ENCODE results near the gene MYO1D. TPM values are rescaled to one million over a fixed set of nuclear protein-coding genes. Genes with fewer than 3 reads are reported as not detected.
A peak's percentile ranks its signal among the peaks of the same experiment; 100 is the strongest.

The MYO1D gene
- total and polyA plus RNA-seq, 2 donors (not counting 3 experiments of a cell fraction or from before 2014, with no cell fraction given): 37.8 to 85.5 TPM

DNA sequence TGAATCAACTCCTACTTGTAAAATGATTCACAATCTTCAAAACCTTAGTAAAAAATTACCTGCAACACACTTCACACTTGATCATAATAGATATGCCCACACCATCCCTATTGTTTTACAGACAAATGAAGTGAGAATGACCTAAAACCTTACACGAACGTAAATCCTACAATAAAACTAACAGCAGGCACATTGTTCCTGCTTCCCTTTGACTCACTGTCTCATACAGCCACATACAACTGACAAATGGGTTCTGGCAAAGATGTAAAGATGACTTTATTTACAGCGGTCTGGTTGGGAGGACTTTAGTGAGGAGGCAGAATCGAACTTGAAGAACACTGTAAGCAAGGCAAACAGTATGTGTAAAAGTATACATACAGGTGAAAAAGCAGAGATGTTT lies 188.7 kb downstream of the MYO1D start:
- Histone ChIP-seq H3K36me3 (ENCODE audit: control insufficient read depth in 2 of 2, extremely low read depth in 1 of 2, insufficient read depth in 2 of 2, low read length in 2 of 2) (peaks cover 0 to 2% of the 10 kb centered on the region in 2 experiments), H3K79me2 (ENCODE audit: control insufficient read depth, insufficient read depth, low read length) (no peaks in the 10 kb centered on the region), H3K9me3 (replicated peaks; ENCODE audit: control insufficient read depth, insufficient read depth, low read length) (no peaks in the 10 kb centered on the region), H3K9ac (replicated peaks; ENCODE audit: extremely low read depth, insufficient read depth, low read length) (no peak overlapping the region), H2AFZ (ENCODE audit: low read depth, low read length) (no peak overlapping the region), H3K9me1 (replicated peaks; ENCODE audit: control insufficient read depth, extremely low read depth, insufficient read depth, low read length) (no peaks in the 10 kb centered on the region), H3K4me1 (ENCODE audit: control insufficient read depth, extremely low read depth, insufficient read depth, low read length) (peaks cover 3% of the 10 kb centered on the region), H3K4me2 (ENCODE audit: insufficient read depth, low read length) (no peak overlapping the region), H3K27me3 (ENCODE audit: control insufficient read depth in 2 of 2, insufficient read depth in 2 of 2, low read length in 2 of 2) (no peaks in the 10 kb centered on the region), H3K4me3 (replicated peaks in 1 of 3; ENCODE audit: insufficient read depth in 1 of 3, low read depth in 1 of 3, low read length in 3 of 3) (no peak overlapping the region), H3K27ac (ENCODE audit: insufficient read depth, low read depth, low read length) (no peak overlapping the region), H4K20me1 (replicated peaks; ENCODE audit: control insufficient read depth, extremely low read depth, insufficient read depth, low read length) (no peaks in the 10 kb centered on the region)
- intact Hi-C loops (cut with micrococcal nuclease) (no loop called here), dilution Hi-C loops (cut with MboI; ENCODE audit: extremely low pct_ligation_motif_present, low sequenced_read_pairs) (no loop called here)
- no peak for TF ChIP-seq JUN (IDR thresholded peaks at IDR 0.05; ENCODE audit: borderline replicate concordance, insufficient read depth, insufficient read length, low read depth)
- peak; percentile 11 for DNase-seq (ENCODE audit: low read depth, low spot score)
- CTCF ChIA-PET: interaction anchor here (1.8 kb wide), 1 partner anchor 29 kb away, joined by 7 read pairs; no protein-coding TSS in a partner anchor
- FAIRE-seq: no peak
- BruUV-seq (replicated peaks): no TSS peak
- POLR2A ChIA-PET: no interaction called here

- no peak for TF ChIP-seq POLR2AphosphoS5 (IDR thresholded peaks at IDR 0.05; ENCODE audit: insufficient read depth, low read depth, low read length)
- TF ChIP-seq POLR2A (IDR thresholded peaks at IDR 0.05; ENCODE audit: low read depth, low read length): no peak
- TF ChIP-seq JUN (IDR thresholded peaks at IDR 0.05; ENCODE audit: borderline replicate concordance, insufficient read depth, insufficient read length, low read depth): no peak
- no peak for TF ChIP-seq GATA2 (IDR thresholded peaks at IDR 0.05; ENCODE audit: insufficient read depth, insufficient read length, low read depth, low read length)
- TF ChIP-seq, protein P1, sequence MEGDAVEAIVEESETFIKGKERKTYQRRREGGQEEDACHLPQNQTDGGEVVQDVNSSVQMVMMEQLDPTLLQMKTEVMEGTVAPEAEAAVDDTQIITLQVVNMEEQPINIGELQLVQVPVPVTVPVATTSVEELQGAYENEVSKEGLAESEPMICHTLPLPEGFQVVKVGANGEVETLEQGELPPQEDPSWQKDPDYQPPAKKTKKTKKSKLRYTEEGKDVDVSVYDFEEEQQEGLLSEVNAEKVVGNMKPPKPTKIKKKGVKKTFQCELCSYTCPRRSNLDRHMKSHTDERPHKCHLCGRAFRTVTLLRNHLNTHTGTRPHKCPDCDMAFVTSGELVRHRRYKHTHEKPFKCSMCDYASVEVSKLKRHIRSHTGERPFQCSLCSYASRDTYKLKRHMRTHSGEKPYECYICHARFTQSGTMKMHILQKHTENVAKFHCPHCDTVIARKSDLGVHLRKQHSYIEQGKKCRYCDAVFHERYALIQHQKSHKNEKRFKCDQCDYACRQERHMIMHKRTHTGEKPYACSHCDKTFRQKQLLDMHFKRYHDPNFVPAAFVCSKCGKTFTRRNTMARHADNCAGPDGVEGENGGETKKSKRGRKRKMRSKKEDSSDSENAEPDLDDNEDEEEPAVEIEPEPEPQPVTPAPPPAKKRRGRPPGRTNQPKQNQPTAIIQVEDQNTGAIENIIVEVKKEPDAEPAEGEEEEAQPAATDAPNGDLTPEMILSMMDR (IDR thresholded peaks at IDR 0.05; ENCODE audit: extremely low read depth in 1 of 2, insufficient read depth in 1 of 2, low read depth in 1 of 2, low read length in 2 of 2): no peak
- TF ChIP-seq EZH2 (IDR thresholded peaks at IDR 0.05; ENCODE audit: borderline replicate concordance, low read depth, low read length, severe bottlenecking): no peak
- no peak for TF ChIP-seq MAX (IDR thresholded peaks at IDR 0.05; ENCODE audit: insufficient read depth, insufficient read length)
- no peak for TF ChIP-seq MYC (IDR thresholded peaks at IDR 0.05; ENCODE audit: low read depth, low read length)
- no peak for TF ChIP-seq FOS (IDR thresholded peaks at IDR 0.05; ENCODE audit: borderline replicate concordance, insufficient read depth, low read length)
- Histone ChIP-seq H3K4me1 (ENCODE audit: control insufficient read depth, extremely low read depth, insufficient read depth, low read length) (no peaks in the 10 kb centered on the region), H3K9me1 (replicated peaks; ENCODE audit: control insufficient read depth, extremely low read depth, insufficient read depth, low read length) (no peaks in the 10 kb centered on the region), H4K20me1 (replicated peaks; ENCODE audit: control insufficient read depth, extremely low read depth, insufficient read depth, low read length) (no peaks in the 10 kb centered on the region), H3K9ac (replicated peaks; ENCODE audit: extremely low read depth, insufficient read depth, low read length) (no peak overlapping the region), H3K79me2 (ENCODE audit: control insufficient read depth, insufficient read depth, low read length) (no peaks in the 10 kb centered on the region), H3K27me3 (ENCODE audit: control insufficient read depth in 2 of 2, insufficient read depth in 2 of 2, low read length in 2 of 2) (no peaks in the 10 kb centered on the region), H3K27ac (ENCODE audit: insufficient read depth, low read depth, low read length) (no peak overlapping the region), H2AFZ (ENCODE audit: low read depth, low read length) (no peak overlapping the region), H3K4me2 (ENCODE audit: insufficient read depth, low read length) (no peak overlapping the region), H3K9me3 (replicated peaks; ENCODE audit: control insufficient read depth, insufficient read depth, low read length) (no peaks in the 10 kb centered on the region), H3K4me3 (replicated peaks in 1 of 3; ENCODE audit: insufficient read depth in 1 of 3, low read depth in 1 of 3, low read length in 3 of 3) (no peak overlapping the region), H3K36me3 (ENCODE audit: control insufficient read depth in 2 of 2, extremely low read depth in 1 of 2, insufficient read depth in 2 of 2, low read length in 2 of 2) (peaks cover 0 to 2% of the 10 kb centered on the region in 2 experiments)
- intact Hi-C loops (cut with micrococcal nuclease) (no loop called here), dilution Hi-C loops (cut with MboI; ENCODE audit: extremely low pct_ligation_motif_present, low sequenced_read_pairs) (no loop called here)
- DNase-seq (ENCODE audit: low read depth, low spot score): no peak
- no peak for FAIRE-seq
- CTCF ChIA-PET: interaction anchor here (1.0 to 1.4 kb wide), 2 partner anchors 10 to 12 kb away, joined by 3 to 4 read pairs; no protein-coding TSS in a partner anchor
- POLR2A ChIA-PET: no interaction called here
- BruUV-seq (replicated peaks): no TSS peak
Observed at GRCh38 chr17:32684087-32684958, 192.6 kb downstream of the MYO1D start.
